ENCODE data around the gene TRIO.

Gene TRIO

DNA sequence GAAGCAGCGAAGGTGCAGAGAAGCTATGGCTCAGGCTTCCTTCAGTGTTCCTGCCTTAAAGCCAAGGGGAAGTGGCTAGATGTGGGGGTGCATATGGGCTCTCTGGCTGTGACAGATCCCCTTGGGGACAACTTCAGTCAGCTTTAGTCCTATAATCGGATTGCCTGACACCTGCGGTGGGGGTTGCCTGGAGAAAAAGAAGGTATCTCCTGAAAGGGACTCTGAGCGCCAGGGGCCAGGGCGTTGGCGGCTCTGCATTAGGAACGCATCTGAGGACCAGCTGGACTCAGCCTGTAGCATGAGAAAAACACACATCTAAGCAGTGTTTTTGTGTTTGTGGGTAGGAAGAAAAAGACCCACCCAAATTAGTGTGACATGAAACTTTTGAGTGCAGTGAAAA is 354.2 kb downstream of the TRIO start:
- Histone ChIP-seq H3K36me3 (ENCODE audit: control insufficient read depth, insufficient read depth, low read length) (no peaks in the 10 kb centered on the region), H3K9ac (no peak overlapping the region), H3K27ac (no peak overlapping the region), H3K9me3 (ENCODE audit: control insufficient read depth, low read length) (no peaks in the 10 kb centered on the region), H3K4me2 (ENCODE audit: low read length) (no peak overlapping the region), H3K4me3 (ENCODE audit: low read depth, low read length) (no peak overlapping the region), H3K4me1 (no peaks in the 10 kb centered on the region), H3K27me3 (ENCODE audit: control insufficient read depth, insufficient read depth, low read length) (no peaks in the 10 kb centered on the region), H2AFZ (no peak overlapping the region), H3K79me2 (no peaks in the 10 kb centered on the region)
- no peak for TF ChIP-seq CTCF (IDR thresholded peaks at IDR 0.05)

DNA sequence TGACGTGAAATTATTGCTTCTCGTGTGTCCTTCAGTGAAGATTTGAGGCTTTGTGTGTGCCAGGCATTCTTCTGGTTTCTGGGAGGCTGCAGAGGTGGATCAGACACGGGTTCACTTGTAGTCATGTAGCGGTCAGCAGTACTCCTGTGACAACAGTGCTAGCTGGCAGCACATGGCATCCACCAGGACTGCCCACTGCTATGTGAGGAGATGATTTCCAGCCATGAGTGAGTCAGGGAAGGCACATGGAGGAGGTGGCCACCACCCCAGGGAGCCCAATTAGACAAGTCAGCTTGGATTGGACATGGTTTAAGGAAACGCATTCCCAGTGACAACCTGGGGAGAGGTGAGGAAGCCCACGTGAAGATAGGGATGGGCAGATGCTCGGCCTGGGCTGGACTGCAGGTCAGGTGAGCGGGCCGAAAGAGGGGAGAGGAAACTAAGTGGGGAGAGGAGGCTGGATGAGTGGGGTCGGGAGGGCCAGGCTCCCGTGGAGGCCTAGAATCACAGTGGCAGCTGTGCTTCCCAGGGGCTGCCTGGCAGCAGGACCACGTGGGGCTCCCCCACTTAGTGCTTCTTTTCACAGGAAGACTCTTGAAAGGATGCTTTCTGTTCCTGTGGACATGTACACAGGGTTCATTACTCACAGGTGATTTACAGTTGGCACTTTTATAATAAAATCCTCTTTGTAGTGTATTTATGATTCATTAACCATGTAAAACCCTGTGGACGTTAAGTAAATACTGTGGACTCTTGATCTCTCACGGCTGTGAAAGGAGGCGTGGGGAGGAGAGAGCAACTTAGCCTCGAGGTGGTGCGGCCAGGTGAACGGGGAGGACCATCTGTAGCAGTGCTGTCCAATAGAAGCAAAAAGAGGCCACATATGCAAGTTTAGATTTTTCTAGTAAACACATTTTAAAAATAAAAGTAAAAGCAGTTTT is 358.5 kb downstream of the TRIO start:
- Histone ChIP-seq H3K4me3 (ENCODE audit: low read depth, low read length) (no peak overlapping the region), H3K9me3 (ENCODE audit: control insufficient read depth, low read length) (no peaks in the 10 kb centered on the region), H3K36me3 (ENCODE audit: control insufficient read depth, insufficient read depth, low read length) (no peaks in the 10 kb centered on the region), H3K9ac (no peak overlapping the region), H2AFZ (no peak overlapping the region), H3K27me3 (ENCODE audit: control insufficient read depth, insufficient read depth, low read length) (no peaks in the 10 kb centered on the region), H3K4me2 (ENCODE audit: low read length) (no peak overlapping the region), H3K27ac (no peak overlapping the region), H3K79me2 (no peaks in the 10 kb centered on the region), H3K4me1 (no peaks in the 10 kb centered on the region)
- TF ChIP-seq CTCF (IDR thresholded peaks at IDR 0.05): no peak

DNA sequence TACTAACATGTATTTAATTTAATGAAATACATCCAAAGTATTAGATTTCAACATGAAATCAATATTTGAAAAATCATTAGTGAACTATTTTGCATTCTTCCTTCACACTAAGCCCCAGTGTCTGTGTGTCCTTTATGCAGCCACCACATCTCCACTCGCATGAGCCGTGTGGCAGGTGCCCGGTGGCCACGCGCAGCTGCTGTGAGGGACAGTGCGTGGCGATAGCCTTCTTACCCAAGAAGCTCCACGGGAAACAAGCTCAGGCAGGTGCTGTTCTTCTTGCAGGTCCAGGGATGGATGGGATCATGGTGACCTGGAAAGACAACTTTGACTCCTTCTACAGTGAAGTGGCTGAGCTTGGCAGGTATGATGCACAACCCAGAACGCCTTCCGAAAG is 359.1 kb downstream of the TRIO start:
- Histone ChIP-seq H3K9me3 (ENCODE audit: control insufficient read depth, low read length) (no peaks in the 10 kb centered on the region), H3K4me3 (ENCODE audit: low read depth, low read length) (no peak overlapping the region), H3K9ac (no peak overlapping the region), H3K4me1 (no peaks in the 10 kb centered on the region), H3K36me3 (ENCODE audit: control insufficient read depth, insufficient read depth, low read length) (no peaks in the 10 kb centered on the region), H3K4me2 (ENCODE audit: low read length) (no peak overlapping the region), H2AFZ (no peak overlapping the region), H3K79me2 (no peaks in the 10 kb centered on the region), H3K27me3 (ENCODE audit: control insufficient read depth, insufficient read depth, low read length) (no peaks in the 10 kb centered on the region), H3K27ac (no peak overlapping the region)
- TF ChIP-seq CTCF (IDR thresholded peaks at IDR 0.05): no peak

GRCh38 chr5:14503017-14503680 is 360.0 kb downstream of the TRIO start:
- Histone ChIP-seq H3K36me3 (ENCODE audit: control insufficient read depth, insufficient read depth, low read length) (no peaks in the 10 kb centered on the region), H3K79me2 (no peaks in the 10 kb centered on the region), H3K9me3 (ENCODE audit: control insufficient read depth, low read length) (no peaks in the 10 kb centered on the region), H3K27me3 (ENCODE audit: control insufficient read depth, insufficient read depth, low read length) (no peaks in the 10 kb centered on the region), H3K9ac (no peak overlapping the region), H3K4me2 (ENCODE audit: low read length) (no peak overlapping the region), H2AFZ (no peak overlapping the region), H3K4me1 (no peaks in the 10 kb centered on the region), H3K27ac (no peak overlapping the region), H3K4me3 (ENCODE audit: low read depth, low read length) (no peak overlapping the region)
- TF ChIP-seq CTCF (IDR thresholded peaks at IDR 0.05): no peak
